K562 (cell line): ENCODE measurements around the gene NET1.

Experiments used
- POLR2AphosphoS2 ChIP-seq: IDR thresholded peaks from 2 replicates; pipeline ENCODE4 v1.6.1; 2012; ENCODE audit warnings: low read length, improper control_type of control experiment
- TF ChIP-seq, protein P1 (sequence below), 2 experiments: fragments of 450-650 bp; conservative IDR thresholded peaks; 2 replicates each; pipeline ENCODE4 v1.6.1; 2017; ENCODE audit warnings: mild to moderate bottlenecking in 2 of 2, moderate library complexity in 2 of 2

DNA sequence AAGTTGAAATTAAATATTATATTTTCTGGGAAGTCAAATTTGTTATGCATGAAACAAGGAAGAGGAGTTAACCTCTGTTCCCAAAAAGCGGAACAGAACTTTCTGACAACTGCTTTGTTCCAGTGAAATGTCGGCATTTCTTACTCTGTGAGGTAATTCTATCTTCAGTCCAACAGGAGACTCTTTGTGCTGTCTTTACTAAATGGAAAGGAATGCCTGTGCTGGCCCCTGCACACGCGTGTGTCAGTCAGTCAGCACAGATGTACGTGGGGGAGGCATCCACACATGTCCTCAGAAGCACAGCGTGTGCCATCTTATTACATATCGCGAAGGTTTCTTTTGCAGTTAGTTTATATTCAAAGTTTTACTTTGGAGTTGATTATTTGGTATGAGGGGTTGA is 37.5 kb downstream of the NET1 start:
- TF ChIP-seq, protein P1, sequence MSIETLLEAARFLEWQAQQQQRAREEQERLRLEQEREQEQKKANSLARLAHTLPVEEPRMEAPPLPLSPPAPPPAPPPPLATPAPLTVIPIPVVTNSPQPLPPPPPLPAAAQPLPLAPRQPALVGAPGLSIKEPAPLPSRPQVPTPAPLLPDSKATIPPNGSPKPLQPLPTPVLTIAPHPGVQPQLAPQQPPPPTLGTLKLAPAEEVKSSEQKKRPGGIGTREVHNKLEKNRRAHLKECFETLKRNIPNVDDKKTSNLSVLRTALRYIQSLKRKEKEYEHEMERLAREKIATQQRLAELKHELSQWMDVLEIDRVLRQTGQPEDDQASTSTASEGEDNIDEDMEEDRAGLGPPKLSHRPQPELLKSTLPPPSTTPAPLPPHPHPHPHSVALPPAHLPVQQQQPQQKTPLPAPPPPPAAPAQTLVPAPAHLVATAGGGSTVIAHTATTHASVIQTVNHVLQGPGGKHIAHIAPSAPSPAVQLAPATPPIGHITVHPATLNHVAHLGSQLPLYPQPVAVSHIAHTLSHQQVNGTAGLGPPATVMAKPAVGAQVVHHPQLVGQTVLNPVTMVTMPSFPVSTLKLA (conservative IDR thresholded peaks at IDR 0.05), result peak; percentile 52 to 81
- TF ChIP-seq POLR2AphosphoS2, result peak; percentile 49; the same call in 1 of the 2 replicates
